Forelimb muscle (tissue), 1 donor: ENCODE results near the gene C1QTNF6. TPM values are rescaled to one million over a fixed set of nuclear protein-coding genes. Genes with fewer than 3 reads are reported as not detected.
"Not testable (repeated sequence)": the region's sequence is repeated elsewhere in the genome, so short reads cannot be mapped to it uniquely, and the experiment has no call there.

Source experiments
- DNase-seq: peaks from one replicate; pipeline ENCODE4 v3.0.0-alpha.2; 2013; ENCODE audit warnings: low read depth
- polyA plus RNA-seq: library from polyadenylated mRNA; unstranded; fragments of 120-200 nt; gene quantifications from one replicate; pipeline ENCODE4 v1.2.1, GENCODE V29; 2013; ENCODE audit not compliant: insufficient read length

Gene C1QTNF6
- polyA plus RNA-seq, 1 donor = 14.8 TPM

DNA sequence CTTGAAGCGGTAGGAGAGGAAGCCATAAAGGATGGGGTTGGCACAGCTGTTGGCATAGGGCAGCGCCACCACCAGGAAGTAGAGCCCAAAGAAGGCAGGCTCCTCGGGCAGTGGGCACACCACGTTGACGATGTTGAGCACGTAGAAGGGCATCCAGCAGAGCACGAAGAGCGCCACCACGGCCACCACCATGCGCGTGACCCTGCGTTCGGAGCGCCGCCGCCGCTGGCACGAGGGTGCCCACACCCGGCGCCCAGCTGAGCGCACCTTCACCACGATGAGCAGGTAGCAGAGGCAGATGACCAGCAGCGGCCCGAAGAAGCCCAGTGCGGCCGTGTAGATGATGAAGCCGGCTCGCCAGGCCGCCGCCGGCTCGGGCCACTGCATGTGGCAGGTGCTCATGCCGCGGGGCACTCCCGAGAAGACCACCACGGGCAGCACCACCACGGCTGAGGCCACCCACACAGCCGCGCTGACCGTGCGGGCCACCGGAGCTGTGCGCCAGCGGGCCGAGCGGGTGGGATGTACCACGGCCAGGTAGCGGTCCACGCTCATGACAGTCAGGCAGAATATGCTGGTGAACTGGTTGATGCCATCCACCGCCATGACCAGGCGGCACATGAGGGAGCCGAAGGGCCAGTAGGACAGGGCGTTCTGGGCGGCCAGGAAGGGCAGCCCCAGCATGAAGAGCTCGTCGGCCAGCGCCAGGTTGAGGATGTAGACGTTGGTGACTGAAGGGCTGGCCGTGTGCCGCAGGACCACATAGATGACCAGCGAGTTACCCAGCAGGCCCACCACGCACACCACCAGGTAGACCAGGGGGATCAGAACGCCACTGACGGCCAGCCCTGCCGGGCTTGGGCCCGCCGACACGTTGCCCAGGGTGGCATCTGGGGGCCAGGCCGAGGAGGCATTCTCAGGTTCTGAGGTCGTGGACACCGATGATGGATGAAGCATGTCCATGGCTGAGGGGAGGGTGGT, 19.1 kb upstream of the C1QTNF6 start:
- no peak for DNase-seq

DNA sequence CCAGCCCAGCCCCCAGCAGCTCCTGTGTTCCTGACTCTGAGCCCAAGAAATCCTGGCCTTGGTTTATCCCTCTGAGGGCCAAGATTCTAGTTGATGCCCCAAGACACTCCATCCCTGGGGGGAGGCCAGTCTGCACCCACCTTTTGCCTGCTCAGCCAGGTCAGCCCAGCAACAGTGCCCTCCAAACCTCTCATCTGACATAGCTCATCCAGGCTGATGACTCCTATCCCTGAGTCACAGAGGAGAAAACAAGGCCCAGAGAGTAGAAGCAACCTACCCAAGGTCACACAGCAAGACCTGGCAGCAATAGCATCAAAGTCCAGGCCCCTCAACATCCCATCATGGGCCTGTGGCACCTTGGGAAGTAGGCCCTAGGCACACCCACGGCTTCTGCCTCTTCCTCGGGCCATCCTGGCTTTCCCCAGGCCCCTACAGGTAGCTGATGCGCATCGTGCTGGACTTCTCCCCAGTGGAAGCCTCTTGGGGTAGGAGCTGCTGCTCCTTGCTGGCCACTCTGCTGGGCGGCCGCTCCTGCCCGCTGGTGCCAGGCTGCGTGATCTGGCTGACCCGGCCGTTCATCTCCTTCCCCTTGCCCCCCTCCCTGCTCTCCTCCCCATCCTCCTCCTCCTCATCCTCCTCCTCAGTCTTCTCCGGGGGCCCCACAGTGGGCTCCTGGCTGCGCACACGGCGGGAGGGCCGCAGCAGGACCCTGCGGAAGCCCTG, 18.2 kb upstream of the C1QTNF6 start:
- no peak for DNase-seq

DNA sequence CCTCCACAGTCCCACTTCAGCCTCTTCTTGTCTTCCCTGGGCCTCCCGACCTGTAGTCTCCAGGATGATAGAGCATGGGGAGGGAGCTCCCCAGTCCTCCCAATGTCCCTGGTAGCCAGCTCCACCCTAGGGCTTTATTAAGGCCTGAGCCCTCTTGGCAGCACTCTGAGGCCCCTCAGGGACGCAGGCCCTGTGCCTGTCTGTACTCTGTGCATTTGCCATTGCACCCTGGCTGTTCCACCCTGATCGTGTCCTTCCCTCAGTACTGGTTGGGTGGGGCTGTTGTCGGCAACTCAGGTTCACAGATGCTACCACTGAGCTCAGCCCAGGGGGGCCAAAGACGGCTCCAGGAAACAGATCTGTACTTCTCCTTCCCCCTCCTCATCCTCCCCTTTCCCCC, 17.0 kb upstream of the C1QTNF6 start:
- DNase-seq = no peak

DNA sequence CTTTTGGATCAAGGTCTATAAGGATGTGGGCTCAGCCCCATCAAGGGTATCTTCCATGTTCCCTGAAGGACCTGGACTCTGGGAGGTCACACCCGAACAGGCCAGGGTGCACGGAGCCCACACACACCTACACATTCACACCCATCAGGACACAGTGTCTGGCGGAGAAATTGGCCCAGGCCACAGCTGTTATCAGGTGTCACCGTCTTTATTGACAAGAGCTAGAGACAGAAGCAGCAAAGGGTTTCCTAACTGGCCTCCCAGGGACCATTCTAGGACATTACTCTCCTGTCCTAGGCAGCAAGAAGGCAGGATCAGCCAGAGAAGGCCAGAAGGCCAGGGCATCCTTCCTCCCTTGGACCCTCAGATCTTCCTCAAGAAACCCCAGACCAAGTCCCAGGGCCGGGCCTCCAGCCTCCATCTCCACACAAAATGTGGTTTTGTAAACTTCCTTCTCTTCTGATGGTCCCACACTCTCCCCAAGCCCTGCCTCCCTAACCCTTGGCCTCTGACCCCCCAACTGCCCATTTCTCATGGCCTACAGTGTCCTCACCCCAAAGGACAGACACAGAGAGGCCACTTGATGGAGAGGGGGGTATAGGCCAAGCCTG, 16.1 kb upstream of the C1QTNF6 start:
- DNase-seq = no peak

DNA sequence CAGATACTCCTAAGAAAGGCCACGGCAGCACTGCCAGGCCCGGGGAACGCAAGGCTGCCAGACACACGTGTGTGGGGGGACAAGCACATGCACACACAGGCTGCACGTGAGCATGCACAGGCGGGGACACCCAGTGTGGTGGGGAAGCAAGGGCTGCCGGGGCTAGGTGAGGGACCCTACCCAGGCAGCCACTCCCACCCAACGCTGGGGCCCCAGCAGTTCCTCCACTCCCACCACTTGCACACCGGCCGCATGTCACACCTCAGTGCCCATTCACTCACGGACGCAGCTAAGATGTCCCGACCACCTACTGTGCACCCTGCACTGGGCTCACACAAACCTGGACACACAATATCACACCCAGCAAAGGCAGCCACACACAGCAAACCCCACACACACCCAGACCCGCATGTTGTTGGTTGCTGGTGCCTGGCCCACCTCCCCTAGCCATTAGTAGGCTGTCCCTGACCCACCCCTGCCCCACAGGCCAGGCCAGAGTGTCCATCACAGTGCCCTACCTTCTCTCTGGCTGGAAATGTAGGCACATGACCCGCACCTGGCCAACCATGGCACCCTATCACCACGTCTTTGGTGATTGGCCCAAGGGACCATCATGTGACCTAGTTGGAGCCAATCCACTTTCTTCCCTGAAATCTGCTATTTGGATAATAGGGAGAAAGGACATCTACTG, 15.5 kb upstream of the C1QTNF6 start:
- no peak for DNase-seq

DNA sequence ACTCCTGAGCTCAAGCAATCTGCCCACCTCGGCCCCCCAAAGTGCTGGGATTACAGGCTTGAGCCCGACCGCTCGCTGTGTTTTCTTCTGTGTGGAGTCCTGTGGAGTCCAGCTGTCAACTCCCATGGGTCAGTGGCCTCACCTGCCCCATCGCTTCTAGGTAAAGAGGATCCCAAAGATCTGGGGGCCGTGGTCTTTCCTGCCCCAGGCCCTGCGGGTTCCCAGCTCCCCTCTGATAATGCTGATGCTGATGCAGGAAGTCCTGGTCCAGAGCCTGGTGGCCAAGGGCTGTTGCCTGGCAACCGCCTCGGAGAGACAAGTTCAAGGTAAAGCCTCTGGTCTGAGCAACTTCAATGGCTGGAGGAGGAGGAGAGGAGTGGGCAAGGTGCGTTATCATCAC, 14.7 kb upstream of the C1QTNF6 start:
- DNase-seq = no peak

DNA sequence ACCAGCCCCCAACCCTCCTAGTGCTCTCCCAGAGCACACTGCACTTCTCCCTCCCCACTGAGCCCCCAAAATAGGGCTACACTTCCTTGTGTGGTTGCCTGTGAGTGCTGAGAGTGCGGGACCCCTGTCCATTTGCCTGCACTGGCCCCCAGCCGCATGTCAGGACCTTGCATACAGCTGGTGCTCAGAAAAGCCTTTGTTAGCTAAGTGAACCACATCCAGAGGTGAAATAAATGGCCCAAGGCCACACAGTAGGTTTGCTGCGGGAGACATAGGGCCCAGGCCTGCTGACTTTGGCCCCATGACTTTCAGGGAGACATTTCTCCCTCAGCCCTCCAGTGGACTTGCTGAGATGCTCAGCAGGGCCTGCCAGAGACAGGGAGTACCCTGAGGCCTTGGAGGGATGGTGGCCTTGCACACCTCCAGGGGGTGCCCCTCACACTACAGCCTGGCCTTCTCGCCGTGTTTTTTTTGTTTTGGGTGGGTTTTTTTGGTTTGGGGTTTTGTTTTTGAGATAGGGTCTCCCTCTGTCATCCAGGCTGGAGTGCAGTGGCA, 14.0 kb upstream of the C1QTNF6 start:
- no peak for DNase-seq

DNA sequence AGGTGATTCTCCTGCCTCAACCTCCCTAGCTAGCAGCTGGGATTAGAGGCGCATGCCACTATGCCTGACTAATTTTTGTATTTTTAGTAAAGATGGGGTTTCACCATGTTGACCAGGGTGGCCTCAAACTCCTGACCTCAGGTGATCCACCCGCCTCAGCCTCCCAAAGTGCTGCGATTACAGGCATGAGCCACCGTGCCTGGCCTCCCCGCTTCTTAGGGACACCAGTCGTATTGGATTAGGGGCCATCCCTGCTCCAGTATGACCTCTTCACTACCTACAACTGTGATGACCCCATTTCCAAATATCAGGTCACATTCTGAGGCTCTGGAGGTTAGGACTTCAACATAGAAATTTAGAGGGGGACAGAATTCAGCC, 13.4 kb upstream of the C1QTNF6 start:
- not testable (repeated sequence) for DNase-seq

DNA sequence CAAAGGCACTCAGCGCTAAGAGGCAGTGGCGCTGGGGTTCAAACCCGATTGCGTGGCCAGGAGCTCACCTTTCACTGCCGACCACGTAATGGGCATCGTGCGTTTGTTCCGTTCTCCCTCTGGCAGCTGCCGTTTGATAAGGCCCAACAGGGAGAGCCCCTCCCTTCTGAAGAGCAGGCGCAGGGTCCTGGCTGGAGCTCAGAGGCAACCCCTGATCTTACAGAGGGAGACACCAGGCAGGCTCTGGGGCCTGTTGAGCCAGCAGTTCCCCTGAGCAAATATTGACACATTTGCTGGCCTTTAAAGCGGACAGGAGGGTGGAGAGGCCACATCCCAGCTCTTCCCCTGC, 11.7 kb upstream of the C1QTNF6 start:
- no peak for DNase-seq

DNA sequence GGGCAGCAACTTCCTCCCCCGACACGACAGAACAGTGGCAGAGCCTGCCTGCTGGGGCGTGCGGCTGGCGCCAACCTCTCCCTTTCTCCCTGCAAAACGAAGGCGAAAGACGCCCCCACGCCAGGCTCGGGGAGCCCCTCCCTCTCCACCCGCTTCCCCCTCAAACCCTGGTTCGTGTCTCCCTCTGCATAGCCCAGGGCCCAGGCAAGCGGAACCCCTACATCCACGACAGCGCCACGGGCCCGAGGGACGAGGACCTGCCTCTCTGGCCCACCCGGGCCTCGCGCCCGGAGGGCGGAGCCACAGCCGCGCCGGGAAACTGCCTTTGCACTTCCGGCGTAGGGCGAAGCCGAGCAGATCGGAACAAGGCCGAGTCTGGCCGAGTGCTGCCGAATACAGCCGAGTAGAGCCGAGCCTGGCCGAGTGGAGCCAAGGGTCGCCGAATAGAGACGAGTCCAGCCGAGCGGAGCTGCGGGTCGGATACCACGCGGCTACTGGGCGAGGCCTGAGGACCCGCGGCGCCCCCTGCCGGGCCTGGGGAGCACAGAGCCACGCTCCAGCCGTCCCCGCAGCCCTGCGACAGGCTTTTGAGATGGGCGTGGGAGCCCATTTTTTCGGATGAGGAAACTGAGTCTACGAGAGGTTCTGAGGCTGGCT, 11.2 kb upstream of the C1QTNF6 start:
- peak; percentile 95 for DNase-seq

DNA sequence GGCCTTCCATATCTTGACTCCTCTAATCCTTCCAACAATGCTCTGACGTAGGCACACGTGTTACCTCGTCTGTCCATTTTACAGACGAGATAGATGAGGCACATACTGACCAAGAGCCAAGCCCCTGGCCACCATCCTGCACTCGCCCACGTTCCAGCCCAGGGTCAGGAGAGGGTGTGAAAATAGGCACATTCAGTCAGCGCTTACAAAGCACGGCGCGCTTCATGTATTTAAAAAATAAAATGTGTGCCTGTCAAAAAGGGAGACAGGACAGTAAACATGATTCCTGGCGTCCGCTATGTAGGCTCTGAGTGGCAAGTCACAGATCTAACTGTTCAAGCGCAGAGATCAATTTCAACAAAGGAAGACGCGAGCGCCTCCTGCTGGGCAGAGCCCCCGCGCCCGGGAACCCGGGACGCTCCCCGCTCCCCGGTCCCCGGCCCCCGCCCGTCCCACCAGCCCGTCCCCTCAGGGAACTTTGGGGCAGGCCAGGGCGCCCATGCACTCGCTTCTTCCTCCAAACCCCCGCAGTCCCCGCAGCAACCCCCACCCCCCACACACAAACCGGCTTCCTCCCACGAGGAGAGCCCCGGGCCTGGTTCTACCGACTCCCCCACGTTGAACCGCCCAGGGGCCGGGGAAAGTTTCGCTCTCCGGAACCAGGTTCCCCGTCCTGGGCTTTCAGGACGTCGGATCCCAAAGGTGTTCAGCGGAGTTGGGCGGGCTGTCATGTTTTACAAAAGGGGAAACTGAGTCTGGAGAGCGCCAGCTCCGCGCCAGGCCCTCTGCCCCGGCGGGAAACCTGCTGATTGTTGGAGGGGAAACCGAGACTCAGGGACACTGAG, 10.4 kb upstream of the C1QTNF6 start:
- DNase-seq = no peak

DNA sequence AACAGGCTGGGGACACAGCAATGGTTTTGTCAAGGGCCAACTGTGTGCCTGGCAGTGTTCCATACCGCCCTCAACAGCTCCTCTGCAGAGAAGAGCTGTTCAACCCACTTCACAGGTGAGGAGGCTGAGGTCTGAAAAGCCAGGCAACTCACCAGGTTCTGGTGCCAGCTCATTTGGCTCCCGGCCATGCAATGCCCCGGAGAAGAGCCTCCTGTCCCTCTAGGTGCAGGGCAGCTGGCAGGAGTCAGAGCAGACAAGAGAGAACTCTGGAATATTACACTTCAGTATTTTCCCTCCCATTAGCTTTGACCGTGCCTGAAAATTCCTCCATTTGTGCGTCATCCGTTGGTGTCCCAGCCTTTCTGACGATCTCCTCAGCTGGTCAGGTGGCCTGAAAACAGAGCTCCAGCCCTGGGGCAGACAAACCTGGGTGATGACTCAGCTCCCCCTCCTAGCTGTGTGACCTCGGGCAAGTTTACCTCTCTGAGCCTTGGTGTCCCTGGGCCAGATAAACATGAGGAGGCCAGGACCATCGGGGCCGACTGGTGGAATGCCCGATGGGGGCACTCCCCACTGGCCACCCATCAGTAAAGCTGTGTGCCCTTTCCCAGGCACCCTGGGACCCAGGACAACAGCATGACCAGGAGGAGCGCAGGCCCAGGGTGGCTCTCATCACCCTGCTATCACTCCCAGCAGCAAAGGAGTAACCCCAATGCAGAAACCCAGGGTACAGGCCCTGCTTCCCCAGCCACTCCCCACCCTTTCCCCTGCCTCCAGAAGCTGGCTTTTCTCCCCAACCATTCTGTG, 9.6 kb upstream of the C1QTNF6 start:
- no peak for DNase-seq

DNA sequence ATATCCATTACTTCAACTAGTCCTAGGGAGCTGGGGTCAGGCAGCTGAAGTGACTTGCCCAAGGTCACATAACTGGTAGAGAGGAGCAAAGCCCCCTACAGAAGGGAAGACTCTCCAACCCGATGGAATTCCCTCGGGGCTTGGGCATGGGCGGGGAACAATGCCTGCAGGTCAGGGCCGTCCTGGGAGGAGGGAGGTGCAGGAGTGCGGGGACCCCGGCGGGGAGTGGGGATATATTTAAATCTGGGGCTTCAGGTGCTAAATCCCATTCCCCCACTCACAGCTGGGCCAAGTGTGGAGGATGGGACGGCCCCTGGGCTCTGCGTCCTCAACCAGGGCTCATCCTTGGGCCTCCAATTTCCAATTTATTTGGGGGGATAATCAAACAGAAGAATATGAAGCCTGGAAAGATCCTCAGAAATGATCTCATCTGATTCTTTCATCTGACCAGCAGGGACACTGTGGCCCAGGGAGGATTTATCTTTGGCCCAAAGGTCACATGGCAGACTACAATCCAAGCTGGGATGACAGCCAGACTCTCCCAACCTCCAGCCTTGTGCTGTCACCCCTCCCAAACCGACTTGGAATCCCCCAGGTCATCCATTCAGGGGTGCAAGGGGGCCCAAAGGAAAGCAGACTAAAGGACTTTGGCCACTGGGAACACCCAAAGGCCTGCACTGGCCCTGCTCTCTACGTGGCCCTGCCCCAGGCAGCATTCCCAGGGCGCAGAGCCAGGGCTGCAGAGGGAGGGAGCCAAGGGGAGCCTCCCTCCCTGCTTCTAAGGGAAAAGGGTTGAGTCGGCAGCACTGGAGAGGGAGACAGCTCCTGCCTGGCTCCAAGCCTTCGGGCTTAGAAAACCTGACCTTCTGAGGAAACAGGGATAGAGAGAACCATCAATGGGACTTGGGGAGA, 8.7 kb upstream of the C1QTNF6 start:
- DNase-seq = no peak

DNA sequence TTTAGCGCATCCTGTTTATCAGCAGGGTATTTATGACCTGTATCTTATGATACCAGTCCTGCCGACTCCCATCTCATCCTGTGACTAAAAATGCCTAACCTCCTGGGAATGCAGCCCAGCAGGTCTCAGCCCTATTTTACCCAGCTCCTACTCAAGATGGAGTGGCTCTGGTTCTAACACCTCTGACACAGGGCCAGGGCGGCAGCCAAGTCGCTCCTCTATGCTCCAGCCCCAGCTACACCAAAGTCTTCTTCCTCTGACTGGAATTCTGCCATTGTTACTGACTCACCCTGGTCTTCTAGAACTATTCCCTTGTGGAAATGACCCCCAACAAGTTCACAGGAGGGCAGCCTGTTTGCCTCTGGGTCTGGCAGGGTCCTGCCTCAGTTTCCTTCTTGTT, 7.9 kb upstream of the C1QTNF6 start:
- no peak for DNase-seq

DNA sequence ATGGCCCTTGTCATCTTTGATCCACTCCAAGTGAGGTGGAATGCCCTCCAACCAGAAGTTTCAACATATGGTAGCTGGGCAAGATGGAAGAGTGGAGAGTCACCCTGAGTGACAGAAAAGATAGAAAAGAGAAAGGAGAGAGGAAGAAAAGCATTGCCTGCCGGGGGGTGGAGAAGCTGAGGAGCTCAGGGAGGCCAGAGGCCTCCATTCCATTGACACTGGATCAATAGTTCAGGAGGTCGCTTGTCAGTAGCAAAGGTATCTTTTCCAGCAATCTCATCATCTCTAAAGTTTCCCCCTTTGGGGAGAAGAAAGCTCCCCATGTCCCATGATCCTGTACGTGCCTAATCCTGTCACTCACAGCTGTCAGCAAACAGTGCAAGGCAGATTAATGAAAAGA, 6.7 kb upstream of the C1QTNF6 start:
- no peak for DNase-seq

DNA sequence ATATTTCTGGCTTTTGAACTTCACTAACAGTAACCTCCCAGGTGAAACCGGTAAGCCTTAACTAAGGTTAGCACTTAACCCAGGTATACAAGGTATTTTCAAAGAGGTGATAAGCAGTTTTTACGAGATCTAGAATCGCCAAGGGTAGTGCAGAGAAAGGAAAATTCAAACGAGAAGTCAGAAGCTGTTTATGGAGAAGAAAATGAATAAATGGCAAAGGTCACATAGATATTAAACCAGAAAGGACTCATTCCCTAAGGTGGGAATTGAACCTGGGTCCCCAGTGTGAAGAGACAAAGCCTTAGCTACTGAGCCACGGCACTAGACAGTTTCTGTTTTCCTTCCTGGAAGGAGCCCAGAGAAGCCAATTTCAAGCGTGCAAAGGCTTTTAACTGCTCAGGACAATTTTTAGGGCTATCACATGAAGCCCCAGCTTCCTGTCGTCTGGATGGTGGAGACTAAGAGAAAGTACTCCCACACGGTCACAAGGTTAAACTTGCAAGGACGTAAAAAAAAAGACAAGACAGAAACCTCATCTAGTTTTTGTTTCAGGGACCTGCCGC, 5.7 kb upstream of the C1QTNF6 start:
- DNase-seq = no peak

DNA sequence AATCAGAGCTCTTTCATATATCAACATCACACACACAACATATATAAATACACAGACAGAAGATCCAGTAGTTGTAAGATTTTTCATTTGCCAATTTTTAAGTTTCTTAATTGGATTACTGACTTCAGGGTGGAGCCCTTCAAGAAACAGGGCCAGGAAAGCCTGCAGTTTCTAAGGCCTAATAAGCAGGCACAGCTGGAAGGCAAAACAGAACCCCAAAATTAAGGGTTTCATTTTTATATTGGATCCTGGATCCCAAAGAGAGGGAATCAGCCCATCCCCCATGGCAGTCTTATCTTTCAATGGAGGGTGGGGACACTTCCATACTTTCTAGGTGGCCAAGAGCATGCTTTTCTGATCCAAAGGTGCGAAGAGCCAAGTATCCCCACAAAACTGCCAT, 4.7 kb upstream of the C1QTNF6 start:
- DNase-seq = no peak

DNA sequence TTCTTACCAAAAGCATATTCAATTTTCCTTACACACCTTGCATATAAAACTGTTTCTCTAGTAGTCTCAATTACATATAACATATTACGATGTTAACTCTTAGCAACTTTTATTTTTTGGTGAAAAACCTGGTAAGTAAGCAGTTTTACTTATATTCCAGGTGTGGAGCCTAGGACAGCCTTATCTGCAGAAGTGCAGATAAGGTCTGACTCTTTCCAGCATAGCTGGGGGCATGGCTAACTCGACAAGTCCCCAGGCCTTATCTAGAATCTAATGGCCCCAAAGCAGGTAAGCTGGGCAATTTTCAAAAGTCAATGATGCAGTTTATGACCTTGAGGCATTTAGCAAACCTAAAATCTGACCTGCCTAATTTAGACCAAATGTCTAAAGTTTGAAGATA, 4.2 kb upstream of the C1QTNF6 start:
- no peak for DNase-seq
